Measurements from ENCODE around the gene RBM20.

- TF ChIP-seq CTCF (IDR thresholded peaks at IDR 0.05; ENCODE audit: poor library complexity) (no peak), EZH2 (IDR thresholded peaks at IDR 0.05; ENCODE audit: borderline replicate concordance) (no peak)
These were observed 89.2 kb downstream of the RBM20 start for GRCh38 chr10:110733218-110733952.

Measured in hepatocyte (in vitro differentiated cells).